HepG2 (cell line): ENCODE results near the gene DYNC1LI1. TPM values are rescaled to one million over a fixed set of nuclear protein-coding genes. Genes with fewer than 3 reads are reported as not detected.

Experiments
- ATAC-seq: fragments of 200-7000 bp; cut with Tn5 transposase; 3 replicates; pipeline ENCODE4 v1.9.1; 2020; ENCODE audit warnings: mild to moderate bottlenecking, moderate library complexity
- BruUV-seq: library from RNA; stranded (reverse); fragments of 400-500 nt; replicated peaks from 2 replicates; lab custom pipeline; 2021; lab: Mats Ljungman, UMichigan
- CTCF ChIA-PET: fragments of 300-600 bp; formaldehyde crosslinking; extraction: SDS; loops from one replicate; lab custom pipeline; 2021; ENCODE audit warnings: low total read pairs, inconsistent platforms, low intra/inter-chr PET ratio; lab: Yijun Ruan, JAX
- POLR2A ChIA-PET: fragments of 350-600 bp; sonication (Branson Sonifier 250); formaldehyde crosslinking; loops from one replicate; lab custom pipeline; 2020; ENCODE audit warnings: antibody characterized with exemption, inconsistent platforms; lab: Yijun Ruan, JAX
- DNase-seq: peaks from one replicate; pipeline ENCODE4 v3.0.0-alpha.2; 2015; ENCODE audit warnings: low spot score
- FAIRE-seq: peaks from 3 replicates; lab custom pipeline; 2011; peaks lifted over from hg19 to GRCh38; lab: Jason Lieb, UNC
- H2AFZ ChIP-seq: one replicate; pipeline ENCODE4 v1.6.1; 2011; ENCODE audit warnings: low read length, inconsistent platforms
- H3K27ac ChIP-seq: fragments of 300-600 bp; 3 replicates; pipeline ENCODE4 v1.8.0; 2011; ENCODE audit warnings: mixed run types, mild to moderate bottlenecking, mixed read lengths, low read length, inconsistent platforms; ENCODE audit not compliant: insufficient read depth; ENCODE audit errors: extremely low read length
- H3K27me3 ChIP-seq, 2 experiments: fragments of 200-600 bp in 1 of 2; 2 replicates in 1 of 2; 3 replicates in 1 of 2; pipeline versions ENCODE4 v1.6.0 to v1.8.0; 2011; ENCODE audit warnings: low read length in 2 of 2, mild to moderate bottlenecking in 2 of 2, moderate library complexity in 2 of 2, inconsistent platforms in 1 of 2; ENCODE audit not compliant: insufficient read depth in 2 of 2, control insufficient read depth in 1 of 2
- H3K36me3 ChIP-seq, 2 experiments: fragments of 200-600 bp in 1 of 2; replicated peaks in 1 of 2; 2 replicates in 1 of 2; 3 replicates in 1 of 2; pipeline versions ENCODE4 v1.5.1 to v1.8.0; 2011; ENCODE audit warnings: low read length in 2 of 2, inconsistent platforms in 1 of 2; ENCODE audit not compliant: insufficient read depth in 2 of 2, control insufficient read depth in 1 of 2
- H3K4me1 ChIP-seq: 2 replicates; pipeline ENCODE4 v1.5.1; 2012; ENCODE audit warnings: low read length, inconsistent platforms; ENCODE audit not compliant: insufficient read depth
- H3K4me2 ChIP-seq: 2 replicates; pipeline ENCODE4 v1.6.0; 2011; ENCODE audit warnings: low read depth, low read length, inconsistent platforms
- H3K4me3 ChIP-seq, 3 experiments: fragments of 200-600 bp in 1 of 3; sonication (generic), shearing (Covaris generic) in 1 of 3; replicated peaks in 1 of 3; 2 replicates each; pipeline ENCODE4 v1.5.1; 2011 to 2016; ENCODE audit warnings: low read length in 3 of 3, inconsistent platforms in 2 of 3, low read depth in 2 of 3, mild to moderate bottlenecking in 2 of 3, control low read depth in 1 of 3, mixed read lengths in 1 of 3; ENCODE audit not compliant: insufficient read depth in 1 of 3
- H3K79me2 ChIP-seq: one replicate; pipeline ENCODE4 v1.6.1; 2011; ENCODE audit warnings: low read length, inconsistent platforms; ENCODE audit not compliant: insufficient read depth
- H3K9ac ChIP-seq: 2 replicates; pipeline ENCODE4 v1.6.0; 2011; ENCODE audit warnings: mild to moderate bottlenecking, low read depth, low read length, inconsistent platforms; ENCODE audit not compliant: insufficient read depth
- H3K9me3 ChIP-seq: 2 replicates; pipeline ENCODE4 v1.5.1; 2012; ENCODE audit warnings: mild to moderate bottlenecking, low read length
- H4K20me1 ChIP-seq: 2 replicates; pipeline ENCODE4 v1.6.0; 2011; ENCODE audit warnings: inconsistent platforms, mild to moderate bottlenecking, low read length, moderate library complexity; ENCODE audit not compliant: insufficient read depth
- MAFF ChIP-seq: IDR thresholded peaks from 2 replicates; pipeline ENCODE4 v1.6.1; 2011; ENCODE audit warnings: low read depth, low read length, improper control_type of control experiment
- MAFK ChIP-seq, 2 experiments: IDR thresholded peaks in 1 of 2; conservative IDR thresholded peaks in 1 of 2; 2 replicates each; pipeline ENCODE4 v1.6.1; 2011; ENCODE audit warnings: improper control_type of control experiment in 2 of 2, low read length in 2 of 2
- MAZ ChIP-seq, 2 experiments: sonication (generic) in 1 of 2; formaldehyde crosslinking in 1 of 2; IDR thresholded peaks; 2 replicates each; pipeline versions ENCODE4 v1.5.0 to v1.6.1; 2012 to 2020; ENCODE audit warnings: low read depth in 2 of 2, mild to moderate bottlenecking in 2 of 2, borderline replicate concordance in 1 of 2, improper control_type of control experiment in 1 of 2, low read length in 1 of 2, missing genetic modification reagents in 1 of 2, moderate library complexity in 1 of 2
- NCOA2 ChIP-seq: sonication (generic); formaldehyde crosslinking; IDR thresholded peaks from 2 replicates; pipeline ENCODE4 v1.8.0; 2022; ENCODE audit warnings: inconsistent platforms
- PAF1 ChIP-seq: IDR thresholded peaks from 2 replicates; pipeline ENCODE4 v1.6.1; 2016; ENCODE audit warnings: missing genetic modification reagents, missing compliant biosample characterization
- POLR2G ChIP-seq: fragments of 200-400 bp; formaldehyde crosslinking; IDR thresholded peaks from 2 replicates; pipeline ENCODE4 v1.6.1; 2018; ENCODE audit warnings: mild to moderate bottlenecking, low read depth, low read length, moderate library complexity
- SNAI1 ChIP-seq: sonication (generic); formaldehyde crosslinking; IDR thresholded peaks from 2 replicates; pipeline ENCODE4 v1.5.0; 2020; ENCODE audit warnings: mild to moderate bottlenecking, missing genetic modification reagents, borderline replicate concordance
- SP2 ChIP-seq: sonication (generic); formaldehyde crosslinking; IDR thresholded peaks from 2 replicates; pipeline ENCODE4 v1.5.1; 2020; ENCODE audit warnings: mild to moderate bottlenecking, missing genetic modification reagents
- ZNF264 ChIP-seq: sonication (generic); formaldehyde crosslinking; IDR thresholded peaks from 2 replicates; pipeline ENCODE4 v1.4.0; 2020; ENCODE audit warnings: missing genetic modification reagents
- ZNF337 ChIP-seq: sonication (generic); formaldehyde crosslinking; IDR thresholded peaks from 2 replicates; pipeline ENCODE4 v1.5.1; 2020; ENCODE audit warnings: missing genetic modification reagents, low read depth, mild to moderate bottlenecking, borderline replicate concordance
- ZNF34 ChIP-seq: sonication (generic); formaldehyde crosslinking; IDR thresholded peaks from 2 replicates; pipeline ENCODE4 v1.4.0; 2020; ENCODE audit warnings: mild to moderate bottlenecking, missing genetic modification reagents, borderline replicate concordance
- ZNF367 ChIP-seq: sonication (generic); formaldehyde crosslinking; IDR thresholded peaks from 2 replicates; pipeline ENCODE4 v1.4.0; 2020; ENCODE audit warnings: missing genetic modification reagents, borderline replicate concordance
- ZNF564 ChIP-seq: sonication (generic); formaldehyde crosslinking; IDR thresholded peaks from 2 replicates; pipeline ENCODE4 v1.8.1; 2023; ENCODE audit warnings: mild to moderate bottlenecking, missing genetic modification reagents
- ZNF567 ChIP-seq: sonication (generic); formaldehyde crosslinking; IDR thresholded peaks from 2 replicates; pipeline ENCODE4 v1.8.1; 2023; ENCODE audit warnings: mild to moderate bottlenecking, missing genetic modification reagents, borderline replicate concordance
- ZNF569 ChIP-seq: sonication (generic); formaldehyde crosslinking; IDR thresholded peaks from 2 replicates; pipeline ENCODE4 v1.5.0; 2020; ENCODE audit warnings: mild to moderate bottlenecking, missing genetic modification reagents, moderate library complexity, borderline replicate concordance
- ZNF761 ChIP-seq: sonication (generic); formaldehyde crosslinking; conservative IDR thresholded peaks from 2 replicates; pipeline ENCODE4 v1.4.0; 2020; ENCODE audit warnings: mild to moderate bottlenecking, missing genetic modification reagents
- WGBS: methylation state at CpG from one replicate; pipeline ENCODE4 v1.1.6; 2017; ENCODE audit warnings: low lambda C conversion rate; 5-methylcytosine and 5-hydroxymethylcytosine counted together
- in situ Hi-C: cut with HindIII; loops from 2 replicates; pipeline ENCODE4 v1.10.0; 2017; ENCODE audit warnings: low pct_unique_long_range_greater_than_20kb; ENCODE audit not compliant: extremely low pct_ligation_motif_present
- intact Hi-C: fragments of 100-400 bp; cut with micrococcal nuclease; formaldehyde crosslinking; loops from one replicate; pipeline ENCODE4 v1.10.0; 2022; ENCODE audit not compliant: unreplicated experiment
- polyA plus RNA-seq, 8 experiments: library from polyadenylated mRNA; depleted of rRNA in 3 of 8; stranded (reverse) in 7 of 8; unstranded in 1 of 8; fragments of >200 nt; fragmentation: Illumina TruSeq in 4 of 8; extraction: Trizol in 4 of 8; gene quantifications; 2 replicates each; pipeline versions ENCODE4 v1.2.1 to v1.2.3, GENCODE V29; 2011 to 2016; ENCODE audit warnings: low read depth in 4 of 8, missing spikeins in 1 of 8, mixed read lengths in 1 of 8; ENCODE audit not compliant: insufficient read depth in 1 of 8
- total RNA-seq, 5 experiments: library from RNA; depleted of rRNA; stranded (reverse); fragments of >200 nt; fragmentation: Illumina TruSeq; extraction: Trizol; gene quantifications; 2 replicates each; pipeline ENCODE4 v1.2.3, GENCODE V29; 2016; ENCODE audit warnings: low read depth in 1 of 5
- TF ChIP-seq, protein P1 (sequence below): sonication (generic); formaldehyde crosslinking; IDR thresholded peaks from 2 replicates; pipeline ENCODE4 v1.5.0; 2020; ENCODE audit warnings: missing genetic modification reagents, mild to moderate bottlenecking, borderline replicate concordance
- TF ChIP-seq, protein P2 (sequence below): IDR thresholded peaks from 2 replicates; pipeline ENCODE4 v1.6.1; 2016; ENCODE audit warnings: low read depth, control low read depth

DYNC1LI1 gene
- total and polyA plus RNA-seq, 2 of the 13 experiments (the other 11 are each of a cell fraction or from before 2014, with no cell fraction given), result 13.4 to 37.1 TPM

DNA sequence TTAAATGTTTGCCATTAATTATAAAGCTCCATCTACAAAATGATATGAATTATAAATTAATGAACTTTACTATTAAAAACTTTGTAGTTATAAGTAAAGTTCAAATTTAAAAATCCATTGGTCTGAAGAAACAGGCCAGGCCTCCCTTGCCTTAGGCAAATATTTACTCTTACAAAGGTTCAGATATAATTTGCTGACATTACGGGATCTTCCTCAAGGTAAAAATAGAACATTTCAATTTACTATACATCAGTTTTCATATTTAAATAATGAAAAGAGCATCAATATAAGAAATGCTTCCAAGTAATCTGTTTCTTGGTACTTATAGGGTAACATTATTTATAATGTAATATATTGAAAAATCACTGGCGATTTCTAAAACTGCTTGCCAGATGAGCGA, 71.7 kb downstream of the DYNC1LI1 start:
- intact Hi-C loops (no loop called here), in situ Hi-C loops (no loop called here)
- DNase-seq (no peak), ATAC-seq (no peak), FAIRE-seq (no peak)
- BruUV-seq, result no TSS peak
- CTCF ChIA-PET, result no interaction called here
- no peak overlapping the region for H2AFZ ChIP-seq
- no peak overlapping the region for H3K4me3 ChIP-seq
- no peak overlapping the region for H3K27ac ChIP-seq
- no peaks in the 10 kb centered on the region for H4K20me1 ChIP-seq
- POLR2A ChIA-PET, result no interaction called here
- H3K79me2 ChIP-seq, result peaks cover 39% of the 10 kb centered on the region
- peaks cover 49% of the 10 kb centered on the region for H3K4me1 ChIP-seq
- no peaks in the 10 kb centered on the region; a peak in 1 of 5 replicates for H3K27me3 ChIP-seq
- no peaks in the 10 kb centered on the region for H3K36me3 ChIP-seq
- no peak overlapping the region for H3K9ac ChIP-seq
- H3K4me2 ChIP-seq, result no peak overlapping the region; the same call in 1 of the 2 replicates
- TF ChIP-seq POLR2G (no peak), NCOA2 (CRISPR knock-in tag) (no peak), ZNF761 (CRISPR knock-in tag) (no peak), MAFF (peak; percentile 48), MAZ (IDR thresholded peaks at IDR 0.05; ENCODE audit: borderline replicate concordance, low read depth, low read length) (no peak), MAZ (CRISPR knock-in tag; IDR thresholded peaks at IDR 0.05; ENCODE audit: low read depth) (no peak), SP2 (CRISPR knock-in tag) (no peak), MAFK (conservative IDR thresholded peaks at IDR 0.05 in 1 of 2, IDR thresholded peaks at IDR 0.05 in 1 of 2; ENCODE audit: low read length in 2 of 2) (peak; percentile 60 to 68; a peak in 3 of 4 replicates)
- TF ChIP-seq, all 625 proteins: peak for 2
- H3K9me3 ChIP-seq, result no peaks in the 10 kb centered on the region
- WGBS, result 79% methylated on average over 3 of the region's 3 CpGs

DNA sequence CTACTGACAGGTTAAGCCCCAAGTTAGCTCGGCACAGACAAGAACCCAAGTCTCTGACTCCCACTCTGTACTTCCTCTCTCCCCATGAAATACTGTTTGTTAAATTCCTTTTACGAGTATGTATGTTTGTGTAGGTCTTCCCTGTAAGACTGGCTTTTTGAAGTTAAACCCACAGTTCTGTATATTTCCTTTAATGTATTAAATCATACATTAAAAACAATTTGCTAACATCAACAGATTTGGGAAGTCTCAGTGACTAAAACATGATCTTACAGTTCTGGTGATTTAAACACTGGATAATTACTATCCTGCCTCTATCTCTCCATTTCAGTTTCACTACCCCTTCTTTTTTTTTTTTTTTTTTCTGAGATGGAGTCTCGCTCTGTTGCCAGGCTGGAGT, 72.4 kb downstream of the DYNC1LI1 start:
- ATAC-seq, result no peak
- H2AFZ ChIP-seq, result no peak overlapping the region
- peaks cover 42% of the 10 kb centered on the region for H3K4me1 ChIP-seq
- ChIA-PET POLR2A (no interaction called here), CTCF (no interaction called here)
- H3K9ac ChIP-seq, result no peak overlapping the region
- H3K4me3 ChIP-seq, result no peak overlapping the region
- intact Hi-C loops (no loop called here), in situ Hi-C loops (no loop called here)
- no peaks in the 10 kb centered on the region for H3K9me3 ChIP-seq
- BruUV-seq, result no TSS peak
- 98% methylated on average over 3 of the region's 3 CpGs for WGBS
- peaks cover 46% of the 10 kb centered on the region for H3K79me2 ChIP-seq
- no peaks in the 10 kb centered on the region for H3K36me3 ChIP-seq
- no peaks in the 10 kb centered on the region; a peak in 1 of 5 replicates for H3K27me3 ChIP-seq
- no peak overlapping the region for H3K27ac ChIP-seq
- H4K20me1 ChIP-seq, result no peaks in the 10 kb centered on the region
- no peak overlapping the region for H3K4me2 ChIP-seq
- FAIRE-seq, result no peak
- no peak for DNase-seq
- TF ChIP-seq ZNF34 (CRISPR knock-in tag) (no peak), ZNF337 (CRISPR knock-in tag) (no peak), ZNF367 (no peak), PAF1 (CRISPR knock-in tag) (no peak), ZNF569 (CRISPR knock-in tag) (no peak), ZNF564 (CRISPR knock-in tag) (no peak), SNAI1 (CRISPR knock-in tag) (no peak), ZNF264 (CRISPR knock-in tag) (no peak), ZNF567 (CRISPR knock-in tag) (no peak)
- TF ChIP-seq, protein P1, sequence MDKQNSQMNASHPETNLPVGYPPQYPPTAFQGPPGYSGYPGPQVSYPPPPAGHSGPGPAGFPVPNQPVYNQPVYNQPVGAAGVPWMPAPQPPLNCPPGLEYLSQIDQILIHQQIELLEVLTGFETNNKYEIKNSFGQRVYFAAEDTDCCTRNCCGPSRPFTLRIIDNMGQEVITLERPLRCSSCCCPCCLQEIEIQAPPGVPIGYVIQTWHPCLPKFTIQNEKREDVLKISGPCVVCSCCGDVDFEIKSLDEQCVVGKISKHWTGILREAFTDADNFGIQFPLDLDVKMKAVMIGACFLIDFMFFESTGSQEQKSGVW, result no peak
- TF ChIP-seq, protein P2, sequence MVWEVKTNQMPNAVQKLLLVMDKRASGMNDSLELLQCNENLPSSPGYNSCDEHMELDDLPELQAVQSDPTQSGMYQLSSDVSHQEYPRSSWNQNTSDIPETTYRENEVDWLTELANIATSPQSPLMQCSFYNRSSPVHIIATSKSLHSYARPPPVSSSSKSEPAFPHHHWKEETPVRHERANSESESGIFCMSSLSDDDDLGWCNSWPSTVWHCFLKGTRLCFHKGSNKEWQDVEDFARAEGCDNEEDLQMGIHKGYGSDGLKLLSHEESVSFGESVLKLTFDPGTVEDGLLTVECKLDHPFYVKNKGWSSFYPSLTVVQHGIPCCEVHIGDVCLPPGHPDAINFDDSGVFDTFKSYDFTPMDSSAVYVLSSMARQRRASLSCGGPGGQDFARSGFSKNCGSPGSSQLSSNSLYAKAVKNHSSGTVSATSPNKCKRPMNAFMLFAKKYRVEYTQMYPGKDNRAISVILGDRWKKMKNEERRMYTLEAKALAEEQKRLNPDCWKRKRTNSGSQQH (CRISPR knock-in tag), result no peak
